ENCODE measurements around the gene SLC9A3. TPM values are rescaled to one million over a fixed set of nuclear protein-coding genes. Genes with fewer than 3 reads are reported as not detected.
A peak's percentile ranks its signal among the peaks of the same experiment; 100 is the strongest.

SLC9A3 gene
- polyA plus RNA-seq, 3 donors, result 0.31 to 0.42 (median 0.36) TPM

- no peak overlapping the region for H3K4me3 ChIP-seq (replicated peaks in 1 of 3; ENCODE audit: low read depth in 2 of 3, low read length in 3 of 3)
- peaks cover 4 to 7% of the 10 kb centered on the region in 2 donors for H3K4me1 ChIP-seq (ENCODE audit: control insufficient read depth in 1 of 2, insufficient read depth in 2 of 2, low read length in 2 of 2)
- Mint-ChIP-seq H3K4me3 (no peak overlapping the region), H3K36me3 (peaks cover 0 to 2% of the 10 kb centered on the region in 2 donors), H3K9me3 (peaks cover 0 to 4% (median 2%) of the 10 kb centered on the region in 7 donors), H3K27me3 (ENCODE audit: low read depth in 3 of 3) (peaks cover 37 to 79% (median 40%) of the 10 kb centered on the region in 3 donors), H3K27ac (peak overlapping the region in 1 of 7 donors; percentile 68), H3K4me1 (peaks cover 4% of the 10 kb centered on the region)
- WGBS (ENCODE audit: insufficient coverage), result 93% methylated on average over 33 of the region's 34 CpGs
- DNase-seq, result no peak
- intact Hi-C loops (cut with micrococcal nuclease), result loop anchor here in 1 of 2 donors (10.0 kb wide), 2 partner anchors 65 to 415 kb away; partner anchors contain the start of genes BRD9 and TRIP13
- peaks cover 3% of the 10 kb centered on the region for H4K20me1 ChIP-seq (ENCODE audit: insufficient read depth, low read length)
- H3K4me2 ChIP-seq (replicated peaks; ENCODE audit: extremely low read depth, low read length, poor library complexity, severe bottlenecking), result no peak overlapping the region
- peaks cover 7 to 42% of the 10 kb centered on the region in 2 donors for H3K27me3 ChIP-seq (ENCODE audit: control insufficient read depth in 2 of 2, insufficient read depth in 2 of 2, low read length in 2 of 2)
- no peaks in the 10 kb centered on the region for H3K79me2 ChIP-seq (ENCODE audit: insufficient read depth, low read length)
- no peak overlapping the region for H3K9ac ChIP-seq (ENCODE audit: insufficient read depth, low read length, poor library complexity, severe bottlenecking)
- no peaks in the 10 kb centered on the region for H3K36me3 ChIP-seq (replicated peaks in 1 of 2; ENCODE audit: control insufficient read depth in 1 of 2, insufficient read depth in 2 of 2, low read length in 2 of 2)
- H2AFZ ChIP-seq (ENCODE audit: insufficient read depth, low read depth, low read length, poor library complexity, severe bottlenecking), result no peak overlapping the region
- TF ChIP-seq CTCF (IDR thresholded peaks at IDR 0.05), result no peak
- H3K9me3 ChIP-seq (replicated peaks in 1 of 2; ENCODE audit: control insufficient read depth in 1 of 2, insufficient read depth in 1 of 2, low read length in 2 of 2), result no peaks in the 10 kb centered on the region
- H3K27ac ChIP-seq (ENCODE audit: low read depth in 1 of 2, low read length in 2 of 2), result no peak overlapping the region
Observed at GRCh38 chr5:479566-480319, 44.5 kb downstream of the SLC9A3 start.

- Mint-ChIP-seq H3K9me3 (peaks cover 0 to 4% (median 3%) of the 10 kb centered on the region in 7 donors), H3K36me3 (peaks cover 0 to 2% of the 10 kb centered on the region in 2 donors), H3K27ac (no peak overlapping the region), H3K4me1 (peaks cover 4% of the 10 kb centered on the region), H3K4me3 (peak overlapping the region in 1 of 2 donors; percentile 11), H3K27me3 (ENCODE audit: low read depth in 3 of 3) (peaks cover 38 to 81% (median 44%) of the 10 kb centered on the region in 3 donors)
- Histone ChIP-seq H3K36me3 (replicated peaks in 1 of 2; ENCODE audit: control insufficient read depth in 1 of 2, insufficient read depth in 2 of 2, low read length in 2 of 2) (no peaks in the 10 kb centered on the region), H2AFZ (ENCODE audit: insufficient read depth, low read depth, low read length, poor library complexity, severe bottlenecking) (no peak overlapping the region), H3K79me2 (ENCODE audit: insufficient read depth, low read length) (no peaks in the 10 kb centered on the region), H3K4me2 (replicated peaks; ENCODE audit: extremely low read depth, low read length, poor library complexity, severe bottlenecking) (no peak overlapping the region), H3K4me1 (ENCODE audit: control insufficient read depth in 1 of 2, insufficient read depth in 2 of 2, low read length in 2 of 2) (peaks cover 4 to 13% of the 10 kb centered on the region in 2 donors), H3K27me3 (ENCODE audit: control insufficient read depth in 2 of 2, insufficient read depth in 2 of 2, low read length in 2 of 2) (peaks cover 7 to 41% of the 10 kb centered on the region in 2 donors), H3K4me3 (replicated peaks in 1 of 3; ENCODE audit: low read depth in 2 of 3, low read length in 3 of 3) (no peak overlapping the region), H3K27ac (ENCODE audit: low read depth in 1 of 2, low read length in 2 of 2) (no peak overlapping the region), H3K9ac (ENCODE audit: insufficient read depth, low read length, poor library complexity, severe bottlenecking) (no peak overlapping the region), H4K20me1 (ENCODE audit: insufficient read depth, low read length) (peaks cover 3% of the 10 kb centered on the region), H3K9me3 (replicated peaks in 1 of 2; ENCODE audit: control insufficient read depth in 1 of 2, insufficient read depth in 1 of 2, low read length in 2 of 2) (no peaks in the 10 kb centered on the region)
- WGBS (ENCODE audit: insufficient coverage), result 90% methylated on average over 18 of the region's 18 CpGs
- no peak for TF ChIP-seq CTCF (IDR thresholded peaks at IDR 0.05)
- intact Hi-C loops (cut with micrococcal nuclease), result loop anchor here in 1 of 2 donors (10.0 kb wide), 2 partner anchors 66 to 416 kb away; partner anchors contain the start of genes BRD9 and TRIP13
- DNase-seq, result no peak
Observed at GRCh38 chr5:478982-479535, 45.2 kb downstream of the SLC9A3 start.
